ENCODE data around the gene SYN1. TPM values are rescaled to one million over a fixed set of nuclear protein-coding genes. Genes with fewer than 3 reads are reported as not detected.

SYN1 gene
- total RNA-seq, 4 donors from 2014 or later = 0.19 to 0.33 TPM; not detected in 2

GRCh38 chrX:47561659-47562151, 58.0 kb downstream of the SYN1 start:
- TF ChIP-seq CTCF (IDR thresholded peaks at IDR 0.05; ENCODE audit: low read depth) = no peak

- no peak for TF ChIP-seq CTCF (IDR thresholded peaks at IDR 0.05; ENCODE audit: low read depth)
Measured at GRCh38 chrX:47560934-47561658, 58.6 kb downstream of the SYN1 start, which contains the start of gene ARAF. ARAF (plus strand) TSS chrX:47561205; CDS start chrX:47562968, 1,763 bp downstream.

- TF ChIP-seq CTCF (IDR thresholded peaks at IDR 0.05; ENCODE audit: low read depth) = no peak
Measured at GRCh38 chrX:47560179-47560933, 59.3 kb downstream of the SYN1 start.

GRCh38 chrX:47558436-47558835, 61.2 kb downstream of the SYN1 start:
- no peak for TF ChIP-seq CTCF (IDR thresholded peaks at IDR 0.05; ENCODE audit: low read depth)

GRCh38 chrX:47556045-47556623, 63.5 kb downstream of the SYN1 start:
- no peak for TF ChIP-seq CTCF (IDR thresholded peaks at IDR 0.05; ENCODE audit: low read depth)

GRCh38 chrX:47543496-47543895, 76.2 kb downstream of the SYN1 start:
- TF ChIP-seq CTCF (IDR thresholded peaks at IDR 0.05; ENCODE audit: low read depth) = no peak

Data from subcutaneous adipose tissue (tissue), 4 donors.